HPDE6-E6E7 (cell line): ENCODE measurements around the gene ITGA1.

ENCODE experiments used
- DNase-seq: peaks from one replicate; pipeline ENCODE4 v3.0.0; 2011; ENCODE audit warnings: missing footprints; ENCODE audit errors: extremely low spot score

The ITGA1 gene

DNA sequence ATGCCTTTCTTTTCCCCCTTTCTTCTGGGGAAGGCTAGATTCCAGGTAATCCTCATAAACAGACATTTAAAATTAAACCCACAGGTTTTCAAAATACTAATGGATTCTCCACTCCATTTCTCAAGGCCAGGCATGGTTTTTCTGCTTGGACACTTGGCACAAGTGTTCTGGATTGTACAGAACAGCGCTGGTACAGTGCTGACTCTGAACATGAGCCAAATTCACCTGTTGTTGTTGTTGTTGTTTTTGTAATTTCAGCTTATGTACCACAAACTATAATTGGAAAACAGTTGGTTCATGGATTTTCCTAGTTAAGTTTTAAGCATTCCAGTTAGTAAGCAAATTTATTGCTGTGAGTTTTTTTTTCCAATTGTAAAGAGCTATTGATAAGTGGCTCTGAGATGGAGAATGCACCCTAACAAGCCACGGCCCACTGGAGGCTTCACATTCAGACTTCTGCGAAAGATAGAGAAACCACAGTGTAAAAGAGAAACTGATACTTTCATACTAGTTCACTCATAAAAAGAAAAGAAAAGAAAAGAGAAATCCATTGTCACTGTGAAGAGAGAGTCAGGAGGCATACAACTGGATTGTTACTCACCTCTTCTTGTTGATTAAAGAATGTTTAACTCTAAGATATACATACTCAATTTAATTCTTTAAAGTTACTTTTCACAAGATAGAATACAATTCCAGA lies 16.2 kb upstream of the ITGA1 start:
- no peak for DNase-seq

- no peak for DNase-seq
These were observed 15.0 kb upstream of the ITGA1 start for GRCh38 chr5:52772668-52773067.

DNA sequence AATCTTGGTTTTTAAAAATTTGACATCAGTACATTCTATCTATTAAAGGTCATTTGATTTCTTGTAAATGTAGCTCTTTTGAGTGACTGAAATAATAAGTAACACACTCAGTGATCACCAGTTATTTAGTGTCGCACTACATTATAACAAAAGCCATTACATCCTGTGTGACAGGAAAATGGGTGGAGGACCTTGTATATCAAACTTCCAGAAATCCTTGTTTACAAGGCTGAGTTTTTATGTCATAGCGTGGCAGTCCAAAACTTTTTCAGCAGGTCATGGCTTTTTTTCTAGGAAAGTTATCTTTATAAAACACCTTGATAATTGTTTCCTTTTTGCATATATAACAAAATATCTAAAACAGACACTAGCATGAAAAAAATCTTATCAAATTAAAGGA lies 14.4 kb upstream of the ITGA1 start:
- DNase-seq: no peak

GRCh38 chr5:52774005-52774410 lies 13.7 kb upstream of the ITGA1 start:
- no peak for DNase-seq

DNA sequence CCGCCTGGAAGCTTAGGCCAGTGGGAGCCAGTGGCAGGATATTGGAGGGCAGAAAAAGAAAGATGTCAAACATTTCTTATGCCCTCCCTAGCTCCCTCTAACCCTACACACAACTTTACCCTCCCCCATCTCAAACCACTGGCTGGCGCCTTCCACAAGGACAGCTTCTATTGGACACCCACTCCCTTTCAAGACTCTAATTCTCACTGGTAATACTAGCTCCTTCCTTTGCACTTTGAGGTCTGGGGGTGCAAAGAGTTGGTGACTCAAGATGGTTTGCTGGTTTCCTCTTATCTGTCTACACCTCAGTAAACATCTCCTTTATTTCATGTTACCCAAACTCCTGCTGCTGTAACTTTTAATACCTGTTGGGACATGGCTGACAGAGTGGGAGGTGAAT lies 11.6 kb upstream of the ITGA1 start:
- DNase-seq: no peak

DNA sequence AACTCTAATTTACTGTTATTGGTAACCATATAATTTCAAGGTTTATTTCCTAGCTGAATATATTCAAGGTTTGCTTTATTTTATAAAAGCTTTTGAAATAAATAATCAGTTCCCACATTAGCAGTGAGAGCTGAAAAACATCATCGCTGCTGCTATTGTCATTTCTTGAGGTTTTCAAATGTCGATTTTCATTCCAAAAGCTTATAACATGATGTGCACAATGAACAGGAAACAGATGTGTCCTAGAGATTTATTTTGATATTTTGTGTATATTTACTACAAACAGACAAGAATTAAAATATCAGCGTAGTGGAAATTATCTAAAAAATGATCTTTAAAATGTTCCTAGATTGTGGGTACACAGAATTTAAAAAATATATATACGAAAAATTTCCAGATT lies 10.5 kb upstream of the ITGA1 start:
- no peak for DNase-seq

DNA sequence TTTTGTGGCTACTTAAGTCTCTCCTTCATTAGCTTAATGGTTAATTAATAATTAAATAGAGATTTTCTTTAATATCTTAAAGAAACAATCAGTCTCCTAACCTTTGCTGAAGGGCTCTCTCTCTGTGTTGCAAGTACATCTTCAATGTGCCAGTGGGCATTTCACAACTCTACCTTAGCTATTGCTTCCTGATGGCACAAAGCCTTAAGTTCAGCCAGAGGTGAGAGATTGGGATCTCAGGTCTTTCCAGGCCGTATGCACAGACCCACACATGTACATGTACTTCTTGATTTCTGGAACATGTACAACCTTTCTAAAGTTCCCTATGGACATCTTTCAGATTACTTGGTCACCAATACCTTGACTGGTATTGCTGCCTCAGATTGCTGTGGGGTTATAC lies 8.9 kb upstream of the ITGA1 start:
- no peak for DNase-seq

GRCh38 chr5:52779213-52779612 lies 8.5 kb upstream of the ITGA1 start:
- no peak for DNase-seq

- DNase-seq: peak; percentile 39
These were observed 4.3 kb upstream of the ITGA1 start for GRCh38 chr5:52783226-52783959.

- DNase-seq: no peak
These were observed 3.0 kb upstream of the ITGA1 start for GRCh38 chr5:52784737-52785136.

- DNase-seq: no peak
These were observed 1.3 kb upstream of the ITGA1 start for GRCh38 chr5:52786391-52786790.

DNA sequence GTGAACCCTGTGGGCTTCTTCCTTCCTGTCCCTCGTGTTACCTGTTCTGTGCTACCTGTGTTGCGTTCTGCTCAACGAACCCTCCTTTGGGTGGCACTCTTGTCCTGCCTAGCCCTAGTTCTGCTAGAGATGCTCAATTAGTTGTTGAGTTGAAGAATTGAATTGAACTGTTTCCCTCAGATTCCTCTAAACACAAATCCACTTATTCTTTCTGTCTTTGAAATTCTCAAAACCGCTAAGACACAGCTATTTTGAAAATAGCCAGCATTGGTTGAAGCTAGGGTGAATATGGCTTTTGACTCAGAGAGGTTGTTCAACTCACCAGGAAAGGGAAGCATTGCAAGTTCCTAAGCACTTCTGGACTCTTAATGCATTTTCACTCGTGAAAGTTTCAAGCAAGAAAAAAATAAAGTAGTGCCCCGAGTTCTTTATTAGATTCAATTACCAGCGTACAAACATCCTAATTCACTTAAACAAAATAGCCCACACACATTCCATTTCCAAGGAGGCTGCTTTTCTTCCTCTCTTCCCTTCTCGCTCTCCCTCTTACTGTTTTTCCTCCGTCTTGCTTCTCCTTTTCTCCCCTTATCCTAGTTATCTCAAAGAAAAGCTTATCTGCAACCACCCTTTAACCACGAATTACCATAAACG lies 642 bp upstream of the ITGA1 start:
- no peak for DNase-seq

DNA sequence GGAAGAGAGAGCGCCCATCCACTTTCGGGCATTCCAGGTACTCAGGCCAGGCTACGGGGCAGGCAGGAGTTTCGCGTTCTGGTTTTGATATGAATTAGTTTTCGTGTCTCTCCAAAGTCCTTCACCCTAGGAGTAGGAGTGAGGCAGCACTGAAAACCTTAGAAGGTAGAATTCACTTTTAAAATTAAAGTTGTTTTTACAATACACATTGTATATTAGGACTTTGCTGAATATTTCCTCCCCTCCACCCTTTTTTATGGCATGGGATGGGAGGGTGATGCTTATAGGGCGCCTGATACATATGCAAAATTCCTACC lies 747 bp downstream of the ITGA1 start:
- no peak for DNase-seq

GRCh38 chr5:52789378-52789777 lies 1.7 kb downstream of the ITGA1 start:
- DNase-seq: no peak

- DNase-seq: no peak
These were observed 2.1 kb downstream of the ITGA1 start for GRCh38 chr5:52789851-52790250.

- no peak for DNase-seq
These were observed 3.6 kb downstream of the ITGA1 start for GRCh38 chr5:52791366-52791765.

- DNase-seq: no peak
These were observed 6.8 kb downstream of the ITGA1 start for GRCh38 chr5:52794519-52794918.

DNA sequence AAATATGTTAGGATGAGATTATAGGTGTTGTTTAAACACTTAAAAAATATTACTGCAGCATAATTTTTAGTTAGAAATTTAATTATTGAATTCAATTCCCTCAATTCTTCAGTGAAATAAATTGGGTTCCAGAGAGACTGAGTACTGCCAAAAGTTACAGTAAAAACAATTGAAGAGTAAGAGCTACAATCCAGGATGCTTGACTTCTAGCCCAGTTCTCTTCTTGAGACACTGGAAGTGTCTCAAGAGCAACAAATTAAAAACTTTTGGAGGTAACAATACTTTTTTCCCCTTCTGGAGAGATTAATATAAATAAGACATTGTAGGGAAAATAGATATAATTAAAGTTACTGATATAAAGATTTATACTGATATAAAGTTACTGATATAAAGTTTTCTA lies 8.3 kb downstream of the ITGA1 start:
- DNase-seq: no peak

DNA sequence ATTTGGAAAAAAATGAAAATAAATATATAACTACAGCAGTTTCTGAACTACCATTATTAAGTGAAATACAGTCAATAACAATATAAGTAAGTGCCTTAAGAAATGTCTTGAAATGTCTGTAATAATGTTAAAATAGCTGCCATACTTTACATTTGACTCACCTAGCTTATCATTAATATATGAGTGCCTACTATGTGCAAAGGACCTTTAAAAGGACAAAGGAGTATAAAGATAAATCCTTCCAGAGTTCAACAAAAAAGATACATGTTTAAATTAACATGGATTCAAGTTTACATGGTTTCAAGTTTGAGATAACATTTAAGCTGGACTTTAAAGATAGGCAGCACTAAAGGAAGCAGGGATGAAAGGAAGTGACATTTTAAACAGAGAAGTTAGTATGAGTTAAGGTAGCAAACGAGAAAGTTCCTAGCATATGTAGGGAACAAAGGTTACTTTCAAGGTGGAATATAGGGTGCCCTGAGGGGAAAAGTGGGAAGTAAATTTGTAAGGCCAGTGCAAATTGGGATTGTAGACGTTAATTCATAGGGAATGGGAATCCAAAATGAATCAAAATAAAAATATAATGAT lies 8.9 kb downstream of the ITGA1 start:
- DNase-seq: no peak

GRCh38 chr5:52798938-52799337 lies 11.2 kb downstream of the ITGA1 start:
- DNase-seq: no peak

DNA sequence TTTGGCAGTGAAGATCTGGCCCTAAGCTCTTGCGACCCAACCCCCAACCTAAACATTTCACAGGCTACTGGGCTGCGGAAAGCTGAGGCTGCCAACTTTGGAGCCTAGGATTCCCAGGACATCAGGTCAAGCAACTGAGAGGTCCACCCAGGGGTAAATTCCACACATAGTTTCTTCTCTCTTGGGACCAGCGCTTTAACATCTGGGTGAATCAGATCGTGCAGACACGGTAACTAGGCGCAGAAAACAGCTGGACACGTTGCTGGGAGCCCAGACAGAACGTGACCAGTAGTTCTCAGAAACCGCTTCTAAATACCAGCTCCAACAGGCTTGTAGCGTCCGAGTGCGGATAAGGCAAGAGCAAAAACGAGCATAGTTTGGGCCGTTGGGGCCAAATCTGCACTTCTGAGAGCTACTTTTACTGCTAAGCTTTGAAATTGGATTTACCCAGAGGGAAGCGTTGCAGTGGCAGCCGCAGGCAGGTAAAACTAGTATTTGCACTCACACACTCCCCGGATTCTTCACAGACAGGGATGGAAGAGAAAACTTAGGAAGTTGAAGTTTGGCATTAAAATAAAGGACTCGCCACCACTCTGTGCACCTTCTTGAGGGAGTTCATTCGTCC lies 11.8 kb downstream of the ITGA1 start:
- no peak for DNase-seq

GRCh38 chr5:52799983-52800393 lies 12.3 kb downstream of the ITGA1 start:
- DNase-seq: peak; percentile 92
